ENCODE results near the gene TSGA10IP.

Gene TSGA10IP

DNA sequence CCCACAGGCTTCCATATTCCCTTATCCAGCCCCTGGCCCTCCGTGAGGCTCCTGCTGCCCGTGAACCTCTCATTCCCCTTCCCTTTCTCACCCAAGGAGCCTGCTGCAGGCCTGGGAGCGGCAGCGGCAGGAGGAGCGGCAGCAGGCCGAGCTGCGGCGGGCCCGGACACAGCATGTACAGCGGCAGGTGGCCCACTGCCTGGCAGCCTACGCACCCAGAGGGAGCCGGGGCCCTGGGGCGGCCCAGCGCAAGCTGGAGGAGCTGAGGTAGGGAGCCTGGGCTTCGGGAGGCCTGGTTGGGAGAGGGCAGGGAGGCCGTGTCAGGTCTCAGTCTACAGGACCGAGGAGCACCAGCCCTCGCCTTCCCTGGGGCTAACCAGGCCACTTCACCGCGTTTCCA, 8.2 kb downstream of the TSGA10IP start:
- TF ChIP-seq, protein P1, sequence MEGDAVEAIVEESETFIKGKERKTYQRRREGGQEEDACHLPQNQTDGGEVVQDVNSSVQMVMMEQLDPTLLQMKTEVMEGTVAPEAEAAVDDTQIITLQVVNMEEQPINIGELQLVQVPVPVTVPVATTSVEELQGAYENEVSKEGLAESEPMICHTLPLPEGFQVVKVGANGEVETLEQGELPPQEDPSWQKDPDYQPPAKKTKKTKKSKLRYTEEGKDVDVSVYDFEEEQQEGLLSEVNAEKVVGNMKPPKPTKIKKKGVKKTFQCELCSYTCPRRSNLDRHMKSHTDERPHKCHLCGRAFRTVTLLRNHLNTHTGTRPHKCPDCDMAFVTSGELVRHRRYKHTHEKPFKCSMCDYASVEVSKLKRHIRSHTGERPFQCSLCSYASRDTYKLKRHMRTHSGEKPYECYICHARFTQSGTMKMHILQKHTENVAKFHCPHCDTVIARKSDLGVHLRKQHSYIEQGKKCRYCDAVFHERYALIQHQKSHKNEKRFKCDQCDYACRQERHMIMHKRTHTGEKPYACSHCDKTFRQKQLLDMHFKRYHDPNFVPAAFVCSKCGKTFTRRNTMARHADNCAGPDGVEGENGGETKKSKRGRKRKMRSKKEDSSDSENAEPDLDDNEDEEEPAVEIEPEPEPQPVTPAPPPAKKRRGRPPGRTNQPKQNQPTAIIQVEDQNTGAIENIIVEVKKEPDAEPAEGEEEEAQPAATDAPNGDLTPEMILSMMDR (IDR thresholded peaks at IDR 0.05; ENCODE audit: unreplicated experiment in 3 of 3): no peak
- H3K4me1 Mint-ChIP-seq: no peaks in the 10 kb centered on the region
- H3K27ac Mint-ChIP-seq: no peak overlapping the region
- H3K9me3 Mint-ChIP-seq: no peaks in the 10 kb centered on the region
- H3K36me3 Mint-ChIP-seq (ENCODE audit: low read depth): no peaks in the 10 kb centered on the region
- no peak overlapping the region for H3K4me3 Mint-ChIP-seq
- peaks cover 8% of the 10 kb centered on the region for H3K27me3 Mint-ChIP-seq (ENCODE audit: low read depth)

- peaks cover 8% of the 10 kb centered on the region for H3K27me3 Mint-ChIP-seq (ENCODE audit: low read depth)
- TF ChIP-seq, protein P1 (IDR thresholded peaks at IDR 0.05; ENCODE audit: unreplicated experiment in 3 of 3): no peak
- H3K27ac Mint-ChIP-seq: no peak overlapping the region
- H3K4me1 Mint-ChIP-seq: no peaks in the 10 kb centered on the region
- no peaks in the 10 kb centered on the region for H3K9me3 Mint-ChIP-seq
- H3K36me3 Mint-ChIP-seq (ENCODE audit: low read depth): no peaks in the 10 kb centered on the region
- no peak overlapping the region for H3K4me3 Mint-ChIP-seq
These were observed 9.5 kb downstream of the TSGA10IP start for GRCh38 chr11:65954771-65955170.

GRCh38 chr11:65958291-65958690, 13.0 kb downstream of the TSGA10IP start:
- Mint-ChIP-seq H3K4me3 (peak overlapping the region in 1 of 3 experiments; percentile 23), H3K9me3 (no peaks in the 10 kb centered on the region), H3K27ac (no peak overlapping the region), H3K27me3 (ENCODE audit: low read depth) (no peaks in the 10 kb centered on the region), H3K4me1 (peaks cover 19% of the 10 kb centered on the region), H3K36me3 (ENCODE audit: low read depth) (peaks cover 11% of the 10 kb centered on the region)
- TF ChIP-seq, protein P1 (IDR thresholded peaks at IDR 0.05; ENCODE audit: unreplicated experiment in 3 of 3): no peak

DNA sequence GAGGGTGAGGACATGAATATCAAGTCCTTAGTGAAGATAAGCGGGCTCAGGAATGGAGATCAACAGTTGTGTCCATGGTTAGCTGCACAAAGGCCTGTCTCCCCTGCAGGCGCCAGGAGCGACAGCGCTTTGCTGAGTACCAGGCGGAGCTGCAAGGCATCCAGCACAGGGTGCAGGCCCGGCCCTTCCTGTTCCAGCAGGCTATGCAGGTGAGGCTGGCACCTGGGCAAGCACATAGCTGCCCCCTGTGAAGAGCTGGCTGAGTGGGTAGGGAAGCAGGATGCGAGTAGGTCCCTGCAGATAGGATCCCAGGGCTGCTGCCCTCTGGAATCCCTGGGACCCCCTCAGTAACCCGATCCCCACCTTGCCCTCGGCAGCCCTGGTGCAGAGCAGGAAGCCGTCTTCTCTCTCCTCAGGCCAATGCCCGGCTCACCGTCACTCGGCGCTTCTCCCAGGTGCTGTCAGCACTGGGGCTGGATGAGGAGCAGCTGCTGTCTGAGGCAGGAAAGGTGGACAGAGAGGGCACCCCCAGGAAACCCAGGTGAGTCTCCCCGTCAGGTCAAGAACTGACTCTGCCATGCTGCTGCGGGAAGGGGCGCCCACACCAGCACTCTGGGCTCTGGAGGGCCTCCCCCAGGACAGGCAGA, 13.6 kb downstream of the TSGA10IP start:
- Mint-ChIP-seq H3K4me1 (peaks cover 23% of the 10 kb centered on the region), H3K27me3 (ENCODE audit: low read depth) (no peaks in the 10 kb centered on the region), H3K27ac (no peak overlapping the region), H3K4me3 (peak overlapping the region in 2 of 3 experiments; percentile 4 to 85), H3K36me3 (ENCODE audit: low read depth) (peaks cover 11% of the 10 kb centered on the region), H3K9me3 (no peaks in the 10 kb centered on the region)
- TF ChIP-seq, protein P1 (IDR thresholded peaks at IDR 0.05; ENCODE audit: unreplicated experiment in 3 of 3): no peak

DNA sequence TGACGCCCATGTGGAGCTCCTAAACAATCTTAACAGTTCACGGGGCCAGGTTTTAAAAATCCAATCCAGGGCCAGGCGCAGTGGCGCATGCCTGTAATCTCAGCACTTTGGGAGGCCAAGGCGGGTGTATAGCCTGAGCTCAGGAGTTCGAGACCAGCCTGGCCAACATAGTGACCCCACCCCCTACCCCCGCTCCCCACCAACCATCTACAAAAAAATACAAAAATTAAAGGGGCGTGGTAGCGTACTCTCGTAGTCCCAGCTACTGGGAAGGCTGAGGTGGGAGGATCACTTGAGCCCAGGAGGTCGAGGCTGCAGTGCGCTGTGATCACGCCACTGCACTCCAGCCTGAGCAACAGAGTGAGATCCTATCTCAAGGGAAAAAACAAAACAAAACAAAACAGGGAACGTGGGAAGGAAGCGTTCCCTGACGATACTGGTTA, 15.6 kb downstream of the TSGA10IP start:
- Mint-ChIP-seq H3K4me1 (peaks cover 25% of the 10 kb centered on the region), H3K9me3 (no peaks in the 10 kb centered on the region), H3K27me3 (ENCODE audit: low read depth) (no peaks in the 10 kb centered on the region), H3K27ac (peak overlapping the region; percentile 95 to 99 (median 99)), H3K36me3 (ENCODE audit: low read depth) (peaks cover 24% of the 10 kb centered on the region), H3K4me3 (peak overlapping the region; percentile 93 to 99 (median 98))
- TF ChIP-seq, protein P1 (IDR thresholded peaks at IDR 0.05; ENCODE audit: unreplicated experiment in 3 of 3): no peak
